GM19452 (cell line): Measurements from ENCODE around the gene ATP9A.
"Not testable (repeated sequence)": the region's sequence is repeated elsewhere in the genome, so short reads cannot be mapped to it uniquely, and the experiment has no call there.

ENCODE experiments used
- ATAC-seq: cut with Tn5 transposase; IDR thresholded peaks from one replicate; pipeline ENCODE4 v1.9.1; 2021; ENCODE audit not compliant: unreplicated experiment

ATP9A gene

GRCh38 chr20:51728737-51729136 is 39.5 kb downstream of the ATP9A start:
- ATAC-seq, result no peak

DNA sequence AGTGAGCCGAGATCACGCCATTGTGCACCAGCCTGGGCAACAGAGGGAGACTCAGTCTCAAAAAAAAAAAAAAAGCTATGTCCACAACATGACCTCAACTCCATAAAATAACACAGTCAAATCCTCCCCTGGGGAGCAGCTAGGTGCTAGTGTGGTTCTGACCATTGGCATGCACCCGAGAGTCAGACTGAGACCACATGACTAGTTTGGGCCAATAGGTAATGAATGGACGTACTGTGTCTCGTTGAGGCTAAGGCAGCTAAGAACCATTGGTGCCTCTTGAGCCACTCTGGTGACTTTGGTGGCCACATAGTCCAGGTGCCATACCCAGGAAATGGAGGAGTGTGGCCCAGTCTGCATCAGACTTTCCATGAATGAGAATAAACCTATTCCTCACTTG is 40.3 kb downstream of the ATP9A start:
- no peak for ATAC-seq

- no peak for ATAC-seq
These were observed 42.5 kb downstream of the ATP9A start for GRCh38 chr20:51725584-51726176.

DNA sequence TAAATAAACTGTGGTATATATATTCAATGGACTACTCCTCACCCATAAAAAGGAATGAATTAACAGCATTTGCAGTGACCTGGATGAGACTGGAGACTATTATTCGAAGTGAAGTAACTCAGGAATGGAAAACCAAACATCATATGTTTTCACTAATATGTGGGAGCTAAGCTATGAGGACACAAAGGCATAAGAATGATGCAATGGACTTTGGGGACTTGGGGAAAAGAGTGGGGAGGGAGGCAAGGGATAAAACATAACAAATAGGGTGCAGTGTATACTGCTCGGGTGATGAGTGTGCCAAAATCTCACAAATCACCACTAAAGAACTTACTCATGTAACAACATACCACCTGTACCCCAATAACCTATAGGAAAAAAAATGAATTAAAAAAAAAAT is 45.2 kb downstream of the ATP9A start:
- ATAC-seq, result not testable (repeated sequence)

DNA sequence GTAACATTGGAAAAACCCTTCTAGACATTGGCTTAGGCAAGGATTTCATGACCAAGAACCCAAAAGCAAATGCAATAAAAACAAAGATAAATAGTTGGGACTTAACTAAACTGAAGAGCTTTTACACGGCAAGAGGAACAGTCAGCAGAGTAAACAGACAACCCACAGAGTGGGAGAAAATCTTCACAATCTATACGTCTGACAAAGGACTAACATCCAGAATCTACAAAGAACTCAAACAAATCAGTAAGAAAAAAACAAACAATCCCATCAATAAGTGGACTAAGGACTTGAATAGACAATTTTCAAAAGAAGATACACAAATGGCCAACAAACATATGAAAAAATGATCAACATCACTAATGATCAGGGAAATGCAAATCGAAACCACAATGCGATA is 45.9 kb downstream of the ATP9A start:
- ATAC-seq, result not testable (repeated sequence)

DNA sequence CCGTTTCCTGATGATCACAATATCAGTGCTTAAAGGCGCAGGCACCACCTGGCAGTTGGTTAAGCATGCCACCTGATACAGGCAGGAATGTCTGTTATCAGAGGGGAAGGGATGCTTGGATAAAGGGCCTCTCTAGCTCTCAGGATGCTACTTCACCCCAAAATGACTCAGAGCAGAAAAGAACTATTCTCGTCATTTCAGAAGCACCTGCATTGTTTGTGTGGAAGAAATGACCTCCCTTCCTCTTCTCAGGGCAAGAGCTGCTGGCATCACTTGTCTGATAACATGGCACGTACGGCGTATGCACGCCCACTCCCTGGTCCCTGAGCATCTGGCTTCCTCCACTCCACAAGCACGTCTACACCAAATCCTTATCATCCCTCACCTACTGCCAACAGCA is 47.3 kb downstream of the ATP9A start:
- no peak for ATAC-seq

- ATAC-seq, result no peak
These were observed 47.8 kb downstream of the ATP9A start for GRCh38 chr20:51720384-51720783.

GRCh38 chr20:51715856-51716185 is 52.4 kb downstream of the ATP9A start:
- no peak for ATAC-seq

DNA sequence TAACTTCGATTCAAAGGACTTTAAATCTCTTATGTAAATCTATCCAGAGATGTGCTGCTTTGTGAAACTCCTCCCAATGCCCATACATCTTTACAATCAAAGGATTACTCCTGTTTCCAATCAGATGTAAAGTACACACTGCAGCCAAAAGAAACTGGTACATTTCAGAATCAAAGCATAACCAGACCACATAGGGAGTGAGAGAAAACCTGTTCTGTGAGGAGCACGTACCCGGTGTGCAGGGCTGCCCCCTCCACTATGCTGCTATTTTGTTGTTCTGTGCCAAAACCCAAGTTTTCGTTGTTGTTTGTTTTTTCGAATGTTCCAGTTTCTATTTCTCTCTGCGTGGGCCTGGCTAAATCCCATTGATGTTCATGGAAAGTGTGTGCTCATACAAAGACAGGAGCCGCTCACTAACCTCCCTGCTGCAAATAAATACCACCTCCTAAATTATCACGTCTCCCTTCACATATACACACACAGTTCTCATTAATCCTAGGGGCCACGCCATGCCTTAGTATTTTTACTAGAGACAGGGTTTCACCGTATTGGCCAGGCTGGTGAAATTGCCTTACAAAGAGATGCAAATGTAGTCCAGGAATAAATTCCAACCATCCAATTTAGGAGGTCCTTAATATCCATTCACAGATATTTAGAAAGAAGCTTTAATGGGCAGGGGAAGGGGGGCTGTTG is 52.9 kb downstream of the ATP9A start:
- no peak for ATAC-seq

DNA sequence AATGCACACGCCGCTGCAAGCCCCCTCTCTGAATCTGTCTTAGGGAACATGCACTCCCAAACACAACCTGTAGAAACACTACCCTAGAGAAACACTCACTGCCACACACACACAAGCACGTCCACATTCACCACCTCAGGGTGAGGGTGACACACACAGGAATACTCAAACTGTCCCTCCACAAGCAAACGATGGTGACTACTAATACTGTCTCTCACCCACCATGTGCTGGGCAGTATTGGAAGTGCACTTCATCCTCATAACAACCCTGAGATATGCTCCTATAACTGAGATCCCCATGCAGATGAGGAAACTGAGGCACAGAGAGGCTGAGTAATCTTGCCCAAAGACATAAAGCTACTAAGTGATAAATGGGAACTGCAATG is 55.0 kb downstream of the ATP9A start:
- no peak for ATAC-seq

DNA sequence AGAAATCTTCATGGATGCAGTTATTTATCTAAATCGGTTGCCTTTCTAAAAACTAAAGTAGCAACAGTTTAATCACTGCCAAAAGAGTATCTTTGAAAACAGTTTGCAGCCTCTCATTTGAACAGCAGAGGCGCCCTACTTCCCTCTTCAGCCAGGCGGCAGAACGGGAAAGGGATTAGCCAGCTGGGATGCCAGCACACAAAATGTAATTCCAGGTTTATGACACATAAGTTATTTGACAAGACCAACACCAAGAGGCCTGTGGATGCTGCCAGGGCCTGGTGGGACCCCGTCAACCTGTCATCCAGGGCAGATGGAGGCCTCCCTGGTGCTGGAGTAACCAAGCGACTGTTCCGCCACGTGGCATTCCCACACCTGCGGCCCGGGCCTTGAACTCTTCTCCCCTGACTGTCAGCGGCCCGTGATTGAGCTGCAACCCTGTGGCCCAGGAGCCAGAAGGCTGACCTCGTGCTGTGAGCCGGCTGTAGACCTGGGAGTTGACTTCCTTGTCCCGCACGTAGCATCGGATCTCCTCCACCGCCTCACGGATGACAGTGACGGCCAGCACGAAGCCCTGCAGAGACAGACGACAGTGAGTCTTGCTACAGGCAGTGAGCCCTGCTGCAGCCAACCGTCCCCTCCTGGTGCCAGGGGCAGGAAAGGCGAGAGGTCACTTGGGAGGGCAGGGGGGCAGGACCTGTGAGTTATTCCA is 55.5 kb downstream of the ATP9A start:
- ATAC-seq, result no peak

DNA sequence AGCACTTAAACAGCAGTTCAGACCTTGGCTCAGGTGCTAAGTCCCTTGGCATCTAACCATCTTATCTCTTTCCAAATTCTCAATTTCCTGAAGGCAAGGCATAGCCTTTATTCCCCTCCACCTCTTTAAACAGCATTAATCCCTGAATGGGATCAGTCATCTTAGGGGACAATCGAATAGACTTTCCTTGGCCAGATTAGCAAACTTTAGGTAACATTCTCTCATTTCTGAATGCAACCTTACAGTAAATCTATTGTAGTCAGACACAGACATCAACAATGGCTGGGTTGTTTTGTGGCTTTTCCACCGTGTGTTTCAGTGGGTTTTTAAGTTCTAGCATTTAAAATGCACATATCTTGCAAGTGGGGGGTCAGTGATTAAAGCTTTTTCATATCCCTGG is 56.8 kb downstream of the ATP9A start:
- no peak for ATAC-seq

- no peak for ATAC-seq
These were observed 57.8 kb downstream of the ATP9A start for GRCh38 chr20:51710361-51710894.

DNA sequence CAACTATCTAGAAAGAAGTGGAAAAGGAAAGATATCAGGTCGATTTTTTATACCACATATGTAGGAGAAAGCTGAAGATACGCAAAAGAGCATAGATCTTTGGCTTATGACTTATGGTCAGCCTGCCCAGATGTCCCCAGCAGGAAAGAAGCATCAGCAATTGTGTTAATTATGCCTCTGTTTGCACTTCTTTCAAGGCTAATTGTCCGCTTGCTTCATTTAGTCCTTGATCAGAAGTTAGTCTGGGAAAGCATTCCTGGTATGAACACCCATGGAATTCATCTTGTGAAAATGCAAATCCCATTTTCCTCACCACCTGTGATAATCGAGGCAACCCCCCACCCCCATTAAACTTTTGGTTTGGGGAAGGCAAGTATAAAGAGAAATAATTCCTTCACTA is 62.8 kb downstream of the ATP9A start:
- ATAC-seq, result no peak

DNA sequence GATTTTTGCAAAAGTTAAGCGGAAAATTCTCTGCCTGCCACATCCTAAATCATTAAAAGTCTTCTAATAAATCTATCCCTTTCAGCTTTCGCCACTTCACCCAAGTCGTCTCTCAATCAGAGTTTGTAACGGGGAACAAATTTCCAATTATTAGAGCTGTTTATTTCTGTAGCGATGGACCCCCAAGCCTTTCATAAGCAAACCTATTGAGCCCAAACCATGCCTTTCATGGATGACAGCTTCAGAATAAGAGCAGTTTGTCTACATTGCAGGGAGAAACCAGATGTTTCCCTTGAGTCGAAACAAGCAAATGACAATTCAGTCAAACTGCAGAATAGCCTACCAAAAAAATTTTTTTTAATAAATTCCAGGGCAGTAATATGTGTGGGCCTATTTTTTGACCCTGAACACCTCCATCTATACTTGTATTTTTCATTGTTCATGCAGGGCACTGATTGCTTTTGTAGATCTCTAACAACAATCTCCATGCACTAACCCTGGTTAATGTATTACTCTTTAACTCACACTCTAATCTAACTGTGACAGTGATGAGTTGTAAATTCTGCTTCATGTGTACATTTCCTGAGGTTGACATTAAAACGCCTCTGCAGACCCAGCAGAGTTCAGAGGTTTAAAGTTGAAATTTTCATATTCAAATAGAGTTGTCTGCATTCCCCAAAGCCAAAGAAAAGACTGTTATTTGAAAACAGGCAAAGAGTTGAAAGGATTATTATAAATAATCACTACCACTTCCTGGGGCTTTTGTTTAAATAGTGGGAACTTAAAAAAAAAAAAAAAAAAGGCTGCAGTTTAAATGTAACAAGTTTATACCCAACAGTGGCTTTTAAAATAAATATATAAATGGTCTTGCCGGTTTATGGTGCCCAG is 64.5 kb downstream of the ATP9A start:
- ATAC-seq, result no peak

DNA sequence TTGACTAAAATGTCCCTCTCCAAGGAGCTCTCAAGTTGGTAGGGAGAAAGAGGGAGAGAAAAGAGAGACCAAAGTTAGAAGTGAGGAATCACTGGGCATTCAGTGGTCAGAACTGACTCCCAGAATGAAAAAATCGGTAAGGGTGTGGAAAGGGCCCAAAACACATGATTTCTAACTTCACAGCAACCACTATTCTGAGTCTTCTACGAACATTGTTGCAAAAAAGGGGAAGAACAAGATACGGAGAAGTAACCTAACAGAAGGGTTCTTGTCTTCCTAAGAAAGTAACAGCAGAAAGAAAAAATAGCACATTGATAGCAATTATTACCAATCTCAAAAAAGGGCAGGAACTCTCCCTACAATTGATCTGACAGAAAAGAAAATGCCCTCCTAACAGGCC is 65.6 kb downstream of the ATP9A start:
- ATAC-seq, result no peak

GRCh38 chr20:51700809-51701285 is 67.3 kb downstream of the ATP9A start:
- ATAC-seq, result no peak

- no peak for ATAC-seq
These were observed 69.9 kb downstream of the ATP9A start for GRCh38 chr20:51698252-51698651.

DNA sequence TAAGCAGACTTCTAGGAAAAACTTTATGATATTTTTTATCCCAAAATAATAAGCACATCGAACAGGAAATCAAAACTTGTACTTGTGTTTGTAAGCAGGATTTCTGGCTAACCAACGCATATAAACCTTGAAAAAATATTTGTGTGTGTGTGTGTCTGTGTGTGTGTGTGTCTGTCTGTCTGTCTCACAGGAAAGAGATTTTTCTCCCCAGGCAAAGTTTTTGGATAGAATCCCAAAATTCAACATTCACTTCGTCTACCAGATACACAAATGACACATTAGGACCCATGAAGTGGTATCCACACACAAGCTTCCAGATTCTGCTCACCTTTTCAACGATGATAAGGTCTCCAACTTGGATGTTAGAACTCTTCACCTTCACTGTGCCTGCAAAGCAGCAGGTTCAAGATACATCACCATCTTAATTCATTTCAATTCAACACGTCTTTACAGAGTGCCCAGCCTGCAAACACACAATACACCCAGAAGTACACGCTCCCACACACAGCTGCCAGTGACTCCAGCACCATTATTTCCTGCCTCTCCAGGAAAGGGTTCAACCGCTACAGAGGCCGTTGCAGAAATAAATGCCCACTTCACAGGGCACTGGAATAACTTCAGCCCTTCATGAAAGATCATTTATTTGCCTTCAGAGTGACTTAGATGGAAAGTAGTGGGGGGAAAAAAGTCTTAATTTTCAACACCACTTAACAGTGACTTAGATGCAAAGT is 70.9 kb downstream of the ATP9A start:
- ATAC-seq, result no peak

GRCh38 chr20:51696304-51697071 is 71.7 kb downstream of the ATP9A start:
- ATAC-seq, result no peak
